ENCODE data around the gene SLC38A8.

SLC38A8 gene

DNA sequence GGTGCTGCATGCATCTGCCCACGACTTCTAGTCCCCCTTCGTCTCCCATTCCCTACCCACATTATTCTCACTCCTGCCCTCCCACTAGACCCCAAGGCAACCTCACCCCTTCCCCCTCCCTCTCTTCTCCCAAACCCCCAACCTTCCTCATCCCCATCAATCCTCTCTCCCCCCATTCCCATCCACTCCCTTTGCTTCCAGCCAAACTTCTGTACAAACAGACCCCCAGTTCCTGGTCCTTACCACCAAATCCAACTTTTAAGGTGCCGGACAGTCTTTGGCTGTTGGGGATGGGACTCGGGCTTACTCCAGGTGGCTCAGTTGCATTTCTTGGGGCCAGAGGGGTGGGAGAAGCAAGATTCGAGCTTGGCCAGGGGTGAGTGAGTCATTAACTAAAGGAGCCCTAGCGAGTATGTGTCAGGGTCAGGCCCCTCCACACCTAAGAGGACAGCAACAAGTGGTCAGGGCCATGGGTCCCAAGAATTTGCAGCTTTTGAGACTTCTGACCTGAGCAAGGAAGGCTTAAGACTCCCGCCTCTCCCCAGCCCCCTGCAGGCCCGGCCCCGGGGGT, at the start of gene SLC38A8:
Gene SLC38A8, minus strand, starts transcription at position 488 of the 571 bp plus-strand sequence. CDS start 638 bp downstream, outside the sequence.
- DNase-seq (ENCODE audit: low read depth): no peak

DNA sequence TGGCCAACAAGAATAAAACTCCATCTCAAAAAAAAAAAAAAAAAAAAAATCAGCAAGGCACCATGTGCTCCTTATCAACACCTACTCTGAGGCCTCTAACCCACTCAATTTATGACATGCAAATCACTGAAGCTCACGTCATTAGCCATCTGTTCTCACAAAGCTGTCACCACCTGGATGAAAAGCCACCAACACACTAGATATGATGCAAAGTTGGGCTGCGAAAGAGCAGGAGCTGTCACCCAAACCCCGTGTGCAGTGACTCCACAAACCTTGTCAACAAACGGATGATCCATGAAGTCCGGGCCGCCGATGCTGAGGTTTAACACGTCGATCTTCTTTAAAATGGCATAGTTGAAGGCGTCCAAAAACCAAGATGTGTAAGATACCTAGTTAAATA, 48.9 kb upstream of the SLC38A8 start:
- DNase-seq (ENCODE audit: low read depth): no peak

DNA sequence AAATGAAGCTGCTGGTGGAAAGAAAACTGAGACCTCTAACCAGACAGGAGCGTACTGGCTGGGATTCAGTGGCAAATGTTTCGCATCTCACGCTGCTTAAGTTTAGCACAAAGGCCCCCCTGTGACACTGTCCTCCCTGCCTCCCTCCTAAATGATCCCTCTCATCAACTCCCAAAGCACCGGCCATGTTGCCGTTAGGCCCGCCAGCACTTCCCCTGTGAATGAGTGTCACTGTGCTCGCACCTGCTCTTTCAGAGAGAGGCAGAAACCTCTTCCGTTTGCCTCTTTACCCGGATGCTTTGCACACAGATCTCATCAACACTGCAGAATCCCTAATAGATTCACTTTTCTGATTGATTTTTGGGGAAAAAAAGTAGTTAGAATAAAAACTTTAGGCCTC, 47.6 kb upstream of the SLC38A8 start:
- DNase-seq (ENCODE audit: low read depth): no peak

DNA sequence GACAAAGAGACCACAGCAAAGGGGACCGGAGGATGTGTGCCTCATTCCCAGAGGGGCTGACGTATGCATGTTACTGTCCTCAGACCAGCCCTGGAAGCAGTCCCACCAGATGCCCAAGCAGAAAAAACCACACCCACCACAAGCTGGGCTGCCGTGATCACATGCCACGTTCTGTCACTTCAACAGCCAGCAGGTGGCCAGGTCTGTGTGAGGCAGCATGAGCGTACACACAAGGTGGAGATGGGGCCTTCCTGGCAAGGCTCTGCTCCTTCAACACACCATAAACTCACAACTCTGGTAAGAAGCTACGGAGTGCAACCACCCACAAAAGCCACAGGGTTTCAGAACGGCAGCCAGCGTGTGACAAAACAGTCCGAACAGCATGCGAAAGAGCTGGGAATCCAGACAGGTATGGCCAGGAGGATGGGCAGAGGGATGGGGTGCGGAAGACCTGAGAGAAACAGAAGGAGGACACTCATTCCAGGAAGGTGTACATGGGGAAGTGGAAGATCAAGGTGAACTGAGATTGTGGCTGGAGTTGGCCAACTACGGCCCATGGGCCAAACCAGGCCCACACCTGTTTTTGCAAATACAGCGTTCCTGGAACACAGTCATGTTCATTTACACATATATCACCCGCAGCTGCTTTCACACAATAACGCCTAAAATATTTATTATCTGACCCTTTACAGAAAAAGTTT, 46.2 kb upstream of the SLC38A8 start:
- no peak for DNase-seq (ENCODE audit: low read depth)

DNA sequence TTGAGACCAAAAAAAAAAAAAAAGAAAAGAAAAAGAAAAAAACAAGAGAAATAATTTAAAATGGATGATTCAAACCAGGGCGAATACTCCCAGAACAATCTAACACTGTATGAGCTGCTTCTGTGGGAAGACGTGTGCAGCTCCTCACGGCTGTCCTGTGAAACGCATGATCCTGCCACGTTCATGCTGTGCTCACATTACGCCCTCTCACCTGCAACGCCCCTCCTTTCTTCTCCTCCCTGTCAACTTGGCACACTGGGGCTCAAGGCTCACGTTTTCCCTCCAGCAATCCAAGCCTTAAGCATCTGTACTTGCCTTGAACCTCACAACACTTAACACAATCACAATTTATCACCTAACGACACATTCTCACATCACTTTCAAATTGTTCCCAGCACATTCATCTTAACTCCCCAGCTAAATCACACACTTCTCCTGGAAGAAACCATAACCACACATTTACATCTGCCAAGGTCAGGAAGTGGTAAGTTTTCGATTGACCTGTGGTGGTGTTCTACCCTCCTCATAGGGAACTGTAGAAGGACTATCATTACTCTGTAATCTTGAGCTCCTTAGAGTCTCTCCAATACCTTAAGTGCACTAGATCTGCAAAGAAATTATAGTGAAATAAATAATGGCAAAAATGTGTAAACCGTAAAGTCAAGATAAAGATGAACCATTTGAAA, 45.0 kb upstream of the SLC38A8 start:
- no peak for DNase-seq (ENCODE audit: low read depth)

DNA sequence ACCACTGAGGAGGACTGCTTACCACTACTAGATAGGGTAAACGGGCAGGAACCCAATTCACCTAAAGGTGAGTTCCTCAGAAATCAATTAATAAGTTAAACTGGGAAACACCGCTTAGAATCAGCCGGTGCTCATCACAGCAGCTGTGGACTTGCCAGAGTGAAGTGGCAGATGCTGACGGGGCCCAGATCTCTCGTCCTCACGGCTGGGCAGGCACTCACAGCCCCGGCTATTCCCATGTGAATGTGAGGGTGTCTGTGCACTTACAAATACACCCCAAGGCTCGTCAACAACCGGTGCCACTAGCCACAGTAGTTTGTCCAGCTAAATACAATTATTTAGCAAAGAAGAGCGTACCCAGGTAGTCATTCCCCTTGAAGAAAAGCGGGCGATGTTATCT, 44.4 kb upstream of the SLC38A8 start:
- no peak for DNase-seq (ENCODE audit: low read depth)

DNA sequence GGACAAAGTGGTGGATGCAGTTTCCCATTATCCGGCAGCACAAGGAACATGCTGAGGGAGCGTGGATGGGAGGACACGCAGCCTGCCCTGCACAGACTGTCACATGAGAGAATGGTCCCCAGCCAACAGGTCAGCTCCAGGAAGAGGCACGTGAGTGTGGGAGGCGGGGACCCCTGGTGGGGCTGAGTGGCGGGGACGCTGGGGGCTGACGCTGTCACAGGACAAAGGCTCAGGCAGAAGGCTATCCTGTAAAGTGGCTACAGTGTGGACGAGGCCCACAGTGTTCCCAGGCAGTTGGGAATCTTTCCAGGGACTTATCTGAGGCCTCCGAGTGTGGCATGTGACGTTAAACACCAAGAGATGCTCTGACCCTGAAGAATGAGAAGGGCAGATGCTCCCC, 43.7 kb upstream of the SLC38A8 start:
- DNase-seq (ENCODE audit: low read depth): no peak

DNA sequence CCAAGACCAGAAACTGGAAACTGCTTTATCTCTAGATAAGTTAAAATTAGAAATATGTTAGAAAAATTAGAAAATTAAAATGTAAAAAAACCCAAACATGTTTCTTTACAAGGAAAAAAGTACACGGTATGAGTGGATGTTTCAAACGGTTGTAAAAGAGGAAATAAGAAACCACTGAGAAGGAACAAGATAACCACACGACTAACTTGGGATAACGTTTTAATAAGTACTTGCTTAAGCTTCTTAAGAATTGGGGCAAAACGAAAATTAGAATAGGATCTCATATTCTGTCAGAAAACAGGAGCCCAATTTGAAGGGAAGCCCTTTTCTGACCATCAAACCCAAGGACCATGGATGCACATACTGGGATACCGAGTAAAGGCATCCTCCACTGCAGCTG, 43.2 kb upstream of the SLC38A8 start:
- no peak for DNase-seq (ENCODE audit: low read depth)

DNA sequence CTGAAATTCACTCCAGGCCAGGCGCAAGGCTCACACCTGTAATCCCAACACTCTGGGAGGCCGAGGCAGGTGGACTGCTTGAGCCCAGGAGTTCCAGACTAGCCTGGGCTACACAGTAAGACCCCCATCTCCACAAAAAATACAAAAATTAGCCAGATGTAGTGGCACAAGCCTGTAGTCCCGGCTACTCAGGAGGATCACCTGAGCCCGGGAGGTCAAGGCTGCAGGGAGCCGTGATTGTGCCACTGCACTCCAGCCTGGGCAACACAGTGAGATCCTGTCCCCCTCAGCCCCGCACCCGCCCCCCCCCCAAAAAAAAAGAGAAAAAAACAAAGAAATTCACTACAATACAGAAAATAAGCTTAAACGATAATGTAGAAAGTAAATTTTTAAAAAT, 42.7 kb upstream of the SLC38A8 start:
- no peak for DNase-seq (ENCODE audit: low read depth)

DNA sequence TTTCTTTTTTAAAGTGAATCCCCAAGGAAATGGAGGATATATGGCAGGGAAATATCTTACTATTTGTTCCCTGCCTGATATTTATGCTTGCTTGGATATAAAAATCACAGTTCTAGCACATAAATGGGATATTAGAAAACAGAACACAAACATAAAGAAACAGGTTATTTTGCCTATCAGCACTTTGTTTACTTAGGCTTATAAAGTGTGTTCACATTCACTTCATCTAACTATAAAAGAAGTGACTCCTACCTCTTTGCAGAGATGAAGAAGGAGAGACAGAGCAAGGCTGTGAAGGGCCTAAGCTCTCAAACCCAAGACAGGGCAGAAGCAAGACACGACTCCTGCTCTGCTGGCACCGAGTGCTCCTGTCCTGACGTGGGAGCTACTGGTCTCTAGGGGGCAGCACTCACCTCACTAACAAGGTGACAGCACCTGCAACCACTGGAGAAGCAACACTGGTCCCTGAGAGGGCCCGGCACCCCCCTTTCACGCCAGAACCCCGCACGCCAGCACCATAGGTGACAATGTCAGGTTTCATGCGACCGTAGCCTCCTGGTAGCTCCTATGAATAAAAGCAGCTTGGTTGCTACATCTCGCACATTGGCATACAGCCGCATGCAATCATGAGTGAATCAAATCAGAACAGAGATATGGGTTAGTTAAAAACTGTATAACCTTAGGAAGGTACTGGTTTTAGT, 42.1 kb upstream of the SLC38A8 start:
- peak; percentile 24 for DNase-seq (ENCODE audit: low read depth)

DNA sequence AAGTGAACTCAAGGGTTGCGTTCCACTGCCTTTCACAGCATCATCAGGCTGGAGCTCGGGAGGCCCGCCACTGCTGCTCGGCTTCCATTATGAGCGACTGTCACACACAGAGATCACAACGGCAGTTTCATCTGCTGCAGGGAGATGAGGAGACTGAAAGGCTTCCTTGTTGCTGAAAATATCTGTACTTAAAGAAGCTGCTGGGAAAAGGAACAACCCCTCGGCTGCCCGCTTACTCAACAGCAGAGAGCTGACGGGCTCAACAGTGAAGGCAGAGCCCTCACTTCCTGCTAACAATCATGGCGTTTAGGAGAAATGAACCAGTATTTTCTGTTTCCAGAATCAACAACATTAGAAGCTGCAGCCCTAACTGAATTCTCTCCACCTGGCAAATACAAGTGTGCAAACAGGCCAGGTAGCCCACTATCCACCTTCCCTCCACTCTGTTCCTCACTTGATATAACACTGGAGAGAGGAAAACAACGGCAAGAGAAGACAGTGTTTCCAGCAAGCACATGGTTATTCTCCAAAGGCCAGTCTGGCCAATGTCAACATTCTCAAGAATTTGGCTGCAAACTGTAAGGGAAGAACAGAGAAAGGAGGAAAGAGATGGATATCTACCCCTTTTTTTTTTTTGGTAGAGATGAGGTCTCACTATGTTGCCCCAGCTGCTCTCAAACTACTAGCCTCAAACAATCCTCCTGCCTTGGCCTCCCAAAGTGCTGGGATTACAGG, 40.4 kb upstream of the SLC38A8 start:
- no peak for DNase-seq (ENCODE audit: low read depth)

DNA sequence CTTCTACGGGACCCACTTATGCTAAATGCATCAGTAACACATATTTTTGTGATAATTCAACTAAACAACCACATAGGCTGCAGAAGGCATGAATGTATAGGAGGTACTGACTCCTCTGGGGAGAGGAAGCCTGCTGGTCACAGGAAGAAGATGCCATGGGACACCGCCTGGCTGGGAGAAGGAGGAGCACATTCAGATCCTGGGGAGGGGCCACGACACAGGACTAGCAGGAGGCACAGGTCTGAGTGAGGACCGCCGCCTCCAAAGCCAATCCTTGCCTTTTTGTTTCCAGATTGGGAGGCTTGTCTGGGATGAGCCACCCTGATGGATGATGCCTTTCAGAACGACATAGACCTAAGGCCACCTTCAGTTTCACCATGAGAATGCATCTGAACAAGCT, 39.5 kb upstream of the SLC38A8 start:
- DNase-seq (ENCODE audit: low read depth): no peak

DNA sequence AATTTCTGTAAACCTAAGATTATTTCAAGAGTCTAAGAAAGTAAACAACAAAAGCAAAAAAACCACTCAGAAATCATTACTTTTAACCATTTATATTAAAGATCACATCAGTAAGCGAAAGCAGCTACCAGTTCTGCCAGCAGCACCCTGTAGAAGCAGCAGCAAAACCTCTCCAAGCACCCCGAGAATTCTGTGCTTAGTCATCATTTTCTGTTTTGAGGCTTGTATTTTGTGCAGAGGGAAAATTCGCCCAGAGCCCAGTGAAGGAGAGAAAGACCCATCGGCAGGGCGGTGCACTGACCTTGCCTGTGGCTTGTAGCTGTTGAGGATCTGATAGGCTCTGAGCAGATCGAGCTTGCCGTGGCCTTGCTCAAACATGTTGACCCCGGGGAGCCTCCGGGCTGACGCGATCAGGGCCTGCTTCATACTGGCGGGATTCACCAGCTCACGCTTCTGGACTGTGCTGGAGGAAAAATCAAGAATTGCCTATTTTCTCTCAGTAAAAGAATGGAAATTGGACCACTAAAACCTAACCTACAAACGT, 38.9 kb upstream of the SLC38A8 start:
- DNase-seq (ENCODE audit: low read depth): no peak

DNA sequence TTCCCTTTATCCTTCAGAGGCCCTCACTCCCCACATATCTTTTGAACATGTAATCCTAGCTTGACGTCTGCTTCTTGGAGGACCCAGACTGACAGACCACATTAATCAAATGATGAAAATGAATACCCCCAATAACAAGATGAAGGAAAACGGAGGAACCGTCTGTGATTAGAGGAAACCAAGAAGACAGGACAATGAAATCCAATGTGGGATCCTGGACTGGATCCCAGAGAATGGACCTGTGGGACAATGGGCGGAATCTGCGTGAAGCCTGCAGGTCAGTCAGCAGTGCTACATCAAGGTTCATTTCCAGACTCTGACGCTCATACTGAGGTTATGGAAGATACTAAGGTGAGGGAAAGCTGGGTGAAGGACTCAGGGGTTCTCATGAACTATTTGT, 38.2 kb upstream of the SLC38A8 start:
- no peak for DNase-seq (ENCODE audit: low read depth)

DNA sequence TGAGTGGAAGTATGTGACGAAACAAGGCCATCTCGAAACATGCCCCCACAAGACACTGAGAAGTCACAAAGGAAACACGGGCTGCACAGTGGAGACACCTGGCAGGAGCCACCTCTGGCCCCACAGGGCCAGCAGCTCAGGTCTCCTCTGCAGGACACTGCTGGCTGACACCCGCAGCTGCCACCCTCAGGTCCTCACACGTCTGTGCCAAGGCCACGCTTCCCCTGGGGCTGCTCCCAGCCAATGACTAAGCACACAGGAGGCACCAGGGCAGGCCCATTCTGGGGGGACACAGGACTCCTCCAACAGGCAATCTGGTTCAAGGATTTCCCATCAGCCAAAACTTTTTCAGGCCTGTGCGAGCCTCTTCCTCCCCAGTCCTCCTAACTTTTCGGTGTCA, 37.8 kb upstream of the SLC38A8 start:
- DNase-seq (ENCODE audit: low read depth): no peak

DNA sequence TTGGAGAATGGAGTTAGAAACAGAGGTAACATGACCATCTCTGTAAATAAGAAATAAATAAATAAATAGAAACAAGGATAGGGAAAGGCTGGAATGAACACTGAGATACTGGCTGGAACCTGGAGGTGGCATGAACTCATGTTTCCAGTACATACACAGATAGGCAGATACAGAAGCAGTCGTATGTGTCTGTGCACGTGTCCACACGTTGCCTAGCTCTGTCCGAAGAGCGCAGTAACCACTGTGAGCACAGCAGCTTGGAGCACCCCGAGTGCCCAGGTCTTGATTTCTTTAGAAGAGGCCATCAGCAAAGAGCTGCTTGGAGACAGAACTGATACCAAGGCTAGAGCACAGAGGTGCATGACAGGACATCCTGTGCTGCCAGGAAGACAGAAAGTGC, 37.1 kb upstream of the SLC38A8 start:
- DNase-seq (ENCODE audit: low read depth): no peak

DNA sequence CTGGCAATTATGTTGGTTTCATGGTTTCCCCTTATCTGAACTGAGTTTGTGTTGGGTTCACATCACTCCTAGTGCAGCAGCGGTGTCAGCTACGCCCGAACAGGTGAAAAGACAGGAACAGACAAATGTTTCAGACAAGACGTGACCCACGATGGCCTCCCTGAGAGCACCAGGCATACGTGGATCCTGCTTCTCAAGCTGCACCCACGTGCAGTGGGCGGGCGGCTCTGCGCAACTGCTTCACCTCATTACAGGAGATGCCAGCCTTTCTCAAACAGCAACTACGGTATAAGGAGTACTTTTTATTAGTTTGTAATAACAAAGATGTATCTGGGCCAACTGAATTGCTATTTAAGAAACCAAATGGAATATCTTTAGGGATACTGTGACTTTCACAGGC, 32.8 kb upstream of the SLC38A8 start:
- no peak for DNase-seq (ENCODE audit: low read depth)

DNA sequence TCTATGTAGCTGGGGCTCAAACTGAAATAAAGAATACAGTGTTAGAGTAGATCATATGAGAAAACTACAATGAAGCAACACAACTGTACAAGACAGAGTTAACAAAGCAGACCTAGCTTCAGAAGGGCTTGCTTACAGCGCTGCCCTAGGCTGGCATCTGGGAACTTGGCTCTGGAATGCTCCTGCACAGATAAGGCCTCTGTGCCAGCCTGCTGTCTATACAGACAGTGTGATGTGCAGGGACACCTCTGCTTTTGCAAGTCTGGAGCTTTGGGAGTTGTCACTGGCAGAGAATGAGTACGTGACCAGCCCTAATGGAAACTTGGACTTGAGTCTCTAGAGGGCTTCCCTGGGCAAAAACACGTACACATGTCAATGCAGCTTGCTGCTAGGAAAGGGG, 32.1 kb upstream of the SLC38A8 start:
- no peak for DNase-seq (ENCODE audit: low read depth)

DNA sequence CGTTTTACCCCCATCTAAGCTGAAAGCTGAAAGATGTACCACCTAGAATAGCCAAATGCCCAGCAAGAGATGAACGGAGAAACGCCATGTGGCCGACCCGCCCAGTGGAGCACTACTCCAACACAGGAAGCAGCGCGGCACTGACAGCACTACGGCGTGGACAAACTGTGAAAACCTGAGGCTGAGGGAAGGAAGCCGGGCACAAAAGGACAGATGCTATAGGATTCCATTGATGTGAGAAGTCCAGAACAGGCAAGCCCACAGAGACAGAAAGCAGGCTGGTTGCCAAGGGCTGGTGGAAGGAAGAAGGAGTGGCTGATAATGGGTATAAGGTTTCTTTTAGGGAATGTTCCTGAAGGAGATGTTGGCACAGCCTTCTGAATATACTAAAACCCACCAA, 29.4 kb upstream of the SLC38A8 start:
- no peak for DNase-seq (ENCODE audit: low read depth)

DNA sequence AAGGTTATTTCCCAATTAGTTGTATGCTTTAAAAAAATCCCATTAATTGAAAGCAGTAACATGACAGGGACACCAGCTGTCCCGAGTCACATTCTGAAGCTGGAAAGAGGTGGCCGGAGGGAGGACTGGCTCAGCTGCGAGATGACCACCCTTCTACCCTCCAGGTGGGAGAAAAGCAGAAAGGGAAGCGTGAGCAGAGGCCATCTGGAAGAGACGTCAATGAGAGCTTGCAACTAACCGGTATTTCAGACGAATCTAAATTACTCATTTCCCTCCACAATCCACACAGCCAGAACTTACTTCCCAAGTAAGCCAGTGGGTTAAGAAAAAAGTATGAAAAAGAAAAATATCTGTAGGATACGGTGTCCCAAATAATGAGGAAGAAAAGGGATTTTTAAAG, 28.5 kb upstream of the SLC38A8 start:
- DNase-seq (ENCODE audit: low read depth): no peak

DNA sequence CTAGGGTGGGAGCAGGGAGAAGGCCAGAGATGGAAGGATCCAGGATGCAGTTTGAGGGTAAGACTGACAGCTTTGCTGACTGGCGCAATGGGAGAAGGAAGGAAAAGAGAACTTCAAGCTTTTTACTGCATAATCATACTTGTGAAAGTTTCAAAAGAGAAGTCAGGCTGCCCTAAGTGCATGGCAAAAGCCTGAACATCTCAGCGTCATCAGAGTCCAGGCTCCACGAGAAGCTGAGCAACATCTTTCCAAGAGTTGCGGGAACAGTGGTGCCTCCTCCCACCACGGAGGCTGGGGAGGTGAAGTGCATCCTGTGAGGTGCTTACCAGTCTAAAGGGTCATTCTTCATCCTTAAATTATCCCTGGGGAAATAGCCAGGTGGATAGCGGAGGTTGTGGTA, 26.9 kb upstream of the SLC38A8 start:
- no peak for DNase-seq (ENCODE audit: low read depth)

Data from CMK (cell line).